ENCODE results near the gene PHC3. TPM values are rescaled to one million over a fixed set of nuclear protein-coding genes. Genes with fewer than 3 reads are reported as not detected.

The PHC3 gene
- polyA plus RNA-seq, 6 donors from 2014 or later = 17.8 to 113 (median 60.1) TPM

DNA sequence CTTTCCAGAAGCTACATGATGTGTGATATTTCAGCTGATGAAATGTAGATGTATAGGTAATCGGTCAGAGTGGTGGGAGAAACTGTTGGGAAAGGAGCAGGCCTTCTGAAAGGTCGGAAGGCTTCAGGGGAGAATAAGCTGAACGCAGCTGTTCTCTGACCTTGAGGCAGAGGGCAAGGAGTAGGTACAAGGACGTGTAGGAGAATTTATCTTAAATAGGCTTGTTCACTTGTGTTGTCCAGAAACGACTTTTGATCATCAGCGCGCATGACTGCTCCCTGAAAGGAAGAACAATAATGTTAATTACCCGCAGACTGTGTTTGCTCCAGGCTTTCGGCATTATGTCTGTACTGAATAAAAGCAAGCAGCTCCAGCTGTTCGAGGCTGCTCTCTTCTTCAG lies 104.2 kb downstream of the PHC3 start:
- Mint-ChIP-seq H3K27me3 (no peaks in the 10 kb centered on the region), H3K27ac (peak overlapping the region in 3 of 6 donors; percentile 14 to 50 (median 17)), H3K36me3 (peaks cover 0 to 9% of the 10 kb centered on the region in 2 donors), H3K9me3 (peaks cover 0 to 1% (median 0%) of the 10 kb centered on the region in 7 donors), H3K4me1 (peaks cover 10 to 24% (median 13%) of the 10 kb centered on the region in 3 donors), H3K4me3 (no peak overlapping the region)
- no peak for ATAC-seq (ENCODE audit: low read depth in 2 of 2)
- DNase-seq = no peak

DNA sequence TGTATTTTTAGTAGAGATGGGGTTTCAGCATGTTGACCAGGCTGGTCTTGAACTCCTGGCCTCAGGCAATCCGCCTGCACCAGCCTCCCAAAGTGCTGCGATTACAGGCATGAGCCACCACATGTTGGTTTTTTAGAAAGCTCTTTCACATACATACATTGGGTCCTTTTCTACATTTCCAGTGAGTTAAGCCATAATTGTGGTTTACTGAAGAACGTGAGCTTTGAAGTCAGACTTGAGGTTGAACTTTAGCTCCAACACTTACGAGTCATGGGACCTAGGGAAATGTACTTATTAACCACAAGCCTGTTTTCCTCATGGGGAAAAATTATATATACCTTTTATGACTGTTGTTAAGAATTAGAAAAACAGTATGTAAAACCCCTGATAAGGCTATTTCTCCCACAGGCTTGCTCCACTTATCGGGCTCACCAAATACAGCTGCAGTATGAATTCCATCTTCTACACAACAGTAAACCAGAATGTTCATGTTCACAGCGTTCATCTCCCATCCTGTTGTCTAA lies 104.8 kb downstream of the PHC3 start:
- Mint-ChIP-seq H3K27me3 (no peaks in the 10 kb centered on the region), H3K36me3 (peaks cover 0 to 6% of the 10 kb centered on the region in 2 donors), H3K4me1 (peaks cover 10 to 27% (median 13%) of the 10 kb centered on the region in 3 donors), H3K4me3 (no peak overlapping the region), H3K27ac (peak overlapping the region in 2 of 6 donors; percentile 28 to 50), H3K9me3 (peaks cover 0 to 4% (median 0%) of the 10 kb centered on the region in 7 donors)
- no peak for DNase-seq
- ATAC-seq (ENCODE audit: low read depth in 2 of 2) = no peak

DNA sequence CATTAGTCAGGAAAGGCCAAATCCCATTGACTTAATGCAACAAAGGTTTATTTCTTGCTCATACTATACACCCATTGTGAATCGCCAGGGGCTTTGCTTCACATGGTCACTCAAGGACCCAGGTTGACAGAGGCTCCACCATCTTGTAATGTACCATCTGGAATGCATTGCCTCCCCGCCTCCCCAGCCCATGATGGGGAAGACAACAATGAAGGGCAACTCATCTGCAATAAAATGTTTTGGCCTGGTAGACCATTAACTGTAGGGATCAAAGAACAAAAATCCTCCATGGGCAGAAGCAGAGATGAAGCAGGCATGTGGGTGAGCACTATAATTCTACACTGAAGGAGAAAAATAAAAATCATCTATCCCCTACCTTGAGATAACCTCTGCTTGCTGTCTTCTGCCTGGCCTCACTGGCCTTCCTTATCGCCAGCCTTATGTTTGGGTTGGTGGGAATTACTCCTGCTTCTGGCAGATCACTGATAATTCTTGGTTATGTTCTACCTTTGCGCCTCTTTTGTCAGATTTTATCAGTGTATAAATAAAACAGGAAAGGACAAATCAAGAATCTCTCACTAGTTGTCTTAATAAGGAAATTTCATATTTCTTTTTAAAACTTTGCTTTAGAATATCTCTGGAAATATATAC lies 106.0 kb downstream of the PHC3 start:
- Mint-ChIP-seq H3K36me3 (peaks cover 0 to 6% of the 10 kb centered on the region in 2 donors), H3K27me3 (no peaks in the 10 kb centered on the region), H3K4me1 (peaks cover 11 to 27% (median 13%) of the 10 kb centered on the region in 3 donors), H3K9me3 (peaks cover 0 to 10% (median 5%) of the 10 kb centered on the region in 7 donors), H3K4me3 (no peak overlapping the region), H3K27ac (peak overlapping the region in 1 of 6 donors; percentile 69)
- ATAC-seq (ENCODE audit: low read depth in 2 of 2) (no peak), DNase-seq (no peak)

DNA sequence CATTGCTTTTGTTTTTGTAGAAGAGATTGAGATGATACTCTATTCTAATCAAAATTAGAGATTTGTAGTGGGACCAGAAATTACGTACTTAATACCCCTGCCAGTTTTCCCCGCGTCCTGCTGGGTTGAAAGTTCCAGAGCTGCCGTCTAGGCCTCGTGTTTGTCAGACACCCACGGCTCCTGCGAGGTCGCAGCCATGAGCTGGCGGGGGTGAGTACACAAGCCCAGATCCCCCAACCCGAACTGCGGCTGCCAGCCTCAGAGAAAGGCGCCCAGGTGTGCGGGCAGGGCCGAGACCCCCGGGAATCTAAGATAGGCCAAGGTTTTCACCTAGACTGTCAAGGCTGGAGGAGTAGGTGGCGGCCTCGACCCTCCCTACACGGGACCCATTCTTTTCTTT lies 117.4 kb downstream of the PHC3 start:
- peaks cover 31 to 36% of the 10 kb centered on the region in 2 donors for H3K36me3 Mint-ChIP-seq
- peaks cover 4 to 29% (median 6%) of the 10 kb centered on the region in 3 donors for H3K4me1 Mint-ChIP-seq
- H3K27me3 Mint-ChIP-seq = no peaks in the 10 kb centered on the region
- peak overlapping the region in 2 of 6 donors; percentile 32 to 71 for H3K27ac Mint-ChIP-seq
- H3K4me3 Mint-ChIP-seq = peak overlapping the region in 1 of 8 donors; percentile 30
- H3K9me3 Mint-ChIP-seq = no peaks in the 10 kb centered on the region
- no peak for ATAC-seq (ENCODE audit: low read depth in 2 of 2)
- no peak for DNase-seq

DNA sequence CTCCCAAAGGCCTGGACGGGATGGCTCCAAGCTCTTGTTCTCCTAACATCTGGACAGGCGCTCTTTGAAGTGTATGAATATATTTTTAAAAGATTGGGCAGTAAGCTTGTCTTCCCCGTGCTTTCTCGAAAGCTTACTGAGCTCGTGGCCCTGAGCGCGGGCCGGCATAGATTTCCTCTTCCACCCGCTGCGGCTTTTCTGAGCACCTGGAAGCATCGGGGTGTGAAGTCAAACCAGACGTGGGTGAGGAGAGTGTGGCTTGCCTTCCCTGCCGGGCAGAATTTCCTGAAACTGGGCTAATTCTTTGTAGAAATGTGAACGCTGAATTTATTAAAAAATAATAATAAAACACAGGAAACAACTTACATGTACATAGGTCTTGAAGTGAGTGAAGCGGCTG lies 117.8 kb downstream of the PHC3 start:
- H3K36me3 Mint-ChIP-seq = peaks cover 31 to 32% of the 10 kb centered on the region in 2 donors
- H3K4me1 Mint-ChIP-seq = peaks cover 6 to 26% (median 7%) of the 10 kb centered on the region in 3 donors
- no peak overlapping the region for H3K27ac Mint-ChIP-seq
- peak overlapping the region in 3 of 8 donors; percentile 30 to 58 (median 50) for H3K4me3 Mint-ChIP-seq
- no peak for DNase-seq
- H3K9me3 Mint-ChIP-seq = no peaks in the 10 kb centered on the region
- no peak for ATAC-seq (ENCODE audit: low read depth in 2 of 2)
- H3K27me3 Mint-ChIP-seq = no peaks in the 10 kb centered on the region

DNA sequence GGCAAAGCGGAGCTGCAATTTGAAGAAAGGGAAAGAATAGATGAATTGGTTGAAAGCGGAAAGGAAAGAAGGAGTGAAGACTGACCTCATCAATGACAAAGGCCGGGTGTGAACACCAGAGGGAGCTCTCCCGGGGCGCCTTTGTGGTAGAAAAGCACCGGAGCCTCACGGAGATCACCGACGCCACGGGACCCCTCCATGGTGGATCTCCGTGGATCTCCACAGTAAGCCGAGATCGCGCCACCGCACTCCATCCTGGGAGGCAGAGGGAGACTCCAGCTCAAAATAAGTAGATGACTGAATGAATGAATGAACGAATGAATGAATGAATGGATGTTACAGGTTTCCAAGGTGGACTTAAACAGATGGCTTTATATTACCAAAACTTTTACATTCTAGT lies 118.8 kb downstream of the PHC3 start:
- ATAC-seq (ENCODE audit: low read depth in 2 of 2) (no peak), DNase-seq (no peak)
- no peaks in the 10 kb centered on the region for H3K9me3 Mint-ChIP-seq
- peak overlapping the region in 1 of 6 donors; percentile 32 for H3K27ac Mint-ChIP-seq
- H3K4me1 Mint-ChIP-seq = peaks cover 11 to 28% (median 14%) of the 10 kb centered on the region in 3 donors
- no peak overlapping the region for H3K4me3 Mint-ChIP-seq
- H3K36me3 Mint-ChIP-seq = peaks cover 23 to 26% of the 10 kb centered on the region in 2 donors
- no peaks in the 10 kb centered on the region for H3K27me3 Mint-ChIP-seq

DNA sequence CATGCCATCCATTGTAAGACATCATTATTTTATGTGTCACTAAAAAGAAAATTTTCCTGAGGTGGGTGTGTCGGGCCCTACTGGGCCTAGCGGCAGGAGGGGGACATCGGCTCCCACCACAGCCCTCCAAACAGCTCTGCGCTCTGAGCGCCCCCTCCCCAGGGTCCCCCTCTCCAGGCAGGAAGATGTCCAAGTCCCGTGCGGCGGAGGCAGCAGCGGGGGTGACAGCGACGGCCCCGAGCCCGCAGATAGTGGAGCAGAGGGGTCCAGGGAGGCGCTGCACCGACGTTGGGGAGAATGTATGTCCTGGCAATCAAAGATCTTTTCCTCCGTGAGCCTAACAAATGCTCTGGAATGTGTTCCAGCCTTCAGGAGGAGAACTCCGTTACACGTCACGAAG lies 119.5 kb downstream of the PHC3 start:
- no peak for DNase-seq
- H3K36me3 Mint-ChIP-seq = peaks cover 21 to 23% of the 10 kb centered on the region in 2 donors
- H3K4me1 Mint-ChIP-seq = peaks cover 16 to 29% (median 17%) of the 10 kb centered on the region in 3 donors
- no peak for ATAC-seq (ENCODE audit: low read depth in 2 of 2)
- H3K27ac Mint-ChIP-seq = peak overlapping the region in 2 of 6 donors; percentile 19 to 46
- H3K9me3 Mint-ChIP-seq = no peaks in the 10 kb centered on the region
- no peak overlapping the region for H3K4me3 Mint-ChIP-seq
- H3K27me3 Mint-ChIP-seq = no peaks in the 10 kb centered on the region

DNA sequence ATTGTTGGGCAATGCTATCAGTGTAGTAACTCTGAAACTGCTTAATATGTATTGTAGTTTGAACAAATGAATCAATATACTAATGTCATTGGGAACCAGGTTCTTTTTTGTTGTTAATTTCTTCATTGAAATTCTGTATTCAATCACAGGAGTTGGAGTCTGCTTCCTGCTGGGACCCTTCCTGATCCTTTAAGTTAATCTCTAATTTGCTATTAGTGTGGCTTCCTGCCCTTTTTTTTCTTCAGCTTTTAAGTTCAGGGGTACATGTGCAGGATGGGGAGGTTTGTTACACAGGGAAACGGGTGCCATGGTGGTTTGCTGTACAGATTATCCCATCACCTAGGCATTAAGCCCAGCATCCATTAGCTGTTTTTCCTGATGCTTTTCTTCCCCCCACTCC lies 122.1 kb downstream of the PHC3 start:
- Mint-ChIP-seq H3K4me1 (peaks cover 30 to 52% (median 34%) of the 10 kb centered on the region in 3 donors), H3K27me3 (no peaks in the 10 kb centered on the region), H3K27ac (peak overlapping the region in 1 of 6 donors; percentile 48), H3K9me3 (no peaks in the 10 kb centered on the region), H3K36me3 (peaks cover 15 to 17% of the 10 kb centered on the region in 2 donors), H3K4me3 (no peak overlapping the region)
- no peak for ATAC-seq (ENCODE audit: low read depth in 2 of 2)
- DNase-seq = no peak

DNA sequence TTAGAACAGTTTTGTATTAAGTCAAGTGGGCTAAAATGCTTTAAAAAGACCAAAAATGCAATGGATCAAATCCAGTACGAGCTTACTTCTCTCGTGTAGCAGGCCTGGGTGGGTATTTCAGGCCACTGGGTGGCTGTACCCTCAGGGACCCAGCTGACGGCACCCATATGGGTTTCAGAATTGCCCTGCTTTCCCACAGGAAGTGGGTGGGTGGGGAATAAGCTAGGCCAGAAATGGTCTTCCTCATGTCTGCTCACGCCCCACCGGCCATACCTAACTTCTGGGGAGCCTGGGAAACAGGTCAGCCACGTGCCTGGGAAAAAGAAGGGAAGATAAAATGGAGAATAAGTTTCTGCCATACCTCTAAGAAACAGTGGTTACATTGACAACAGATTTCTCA lies 123.4 kb downstream of the PHC3 start:
- Mint-ChIP-seq H3K4me1 (peaks cover 34 to 55% (median 35%) of the 10 kb centered on the region in 3 donors), H3K4me3 (peak overlapping the region in 5 of 8 donors; percentile 32 to 76 (median 60)), H3K36me3 (peaks cover 9 to 10% of the 10 kb centered on the region in 2 donors), H3K9me3 (no peaks in the 10 kb centered on the region), H3K27me3 (no peaks in the 10 kb centered on the region), H3K27ac (peak overlapping the region in 3 of 6 donors; percentile 7 to 88 (median 39))
- ATAC-seq (ENCODE audit: low read depth in 2 of 2) = peak; percentile 46 to 68
- DNase-seq = no peak

DNA sequence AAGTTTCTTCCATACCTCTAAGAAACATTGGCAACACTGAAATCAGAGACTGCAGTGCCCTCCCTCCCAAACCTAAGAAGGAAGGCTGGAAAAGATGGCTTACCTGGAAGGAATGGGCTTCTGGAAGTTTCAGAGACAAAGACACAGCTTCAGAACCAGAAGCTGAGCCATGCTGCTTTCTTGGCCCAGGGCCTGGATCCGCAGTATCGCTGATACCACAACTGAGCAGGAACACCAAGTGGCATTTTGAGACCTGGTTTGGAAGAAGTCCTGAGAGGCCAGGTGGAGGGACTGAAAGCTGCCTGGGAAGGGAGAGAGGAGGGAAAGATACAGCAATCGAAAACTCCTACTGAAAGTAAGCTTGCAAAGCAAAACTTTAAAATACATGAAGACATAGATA lies 124.0 kb downstream of the PHC3 start:
- H3K4me1 Mint-ChIP-seq = peaks cover 32 to 52% (median 35%) of the 10 kb centered on the region in 3 donors
- DNase-seq = no peak
- peak overlapping the region in 6 of 8 donors; percentile 7 to 76 (median 52) for H3K4me3 Mint-ChIP-seq
- no peaks in the 10 kb centered on the region for H3K9me3 Mint-ChIP-seq
- peak overlapping the region in 5 of 6 donors; percentile 2 to 88 (median 39) for H3K27ac Mint-ChIP-seq
- peaks cover 4 to 12% of the 10 kb centered on the region in 2 donors for H3K36me3 Mint-ChIP-seq
- no peaks in the 10 kb centered on the region for H3K27me3 Mint-ChIP-seq
- ATAC-seq (ENCODE audit: low read depth in 2 of 2) = no peak

DNA sequence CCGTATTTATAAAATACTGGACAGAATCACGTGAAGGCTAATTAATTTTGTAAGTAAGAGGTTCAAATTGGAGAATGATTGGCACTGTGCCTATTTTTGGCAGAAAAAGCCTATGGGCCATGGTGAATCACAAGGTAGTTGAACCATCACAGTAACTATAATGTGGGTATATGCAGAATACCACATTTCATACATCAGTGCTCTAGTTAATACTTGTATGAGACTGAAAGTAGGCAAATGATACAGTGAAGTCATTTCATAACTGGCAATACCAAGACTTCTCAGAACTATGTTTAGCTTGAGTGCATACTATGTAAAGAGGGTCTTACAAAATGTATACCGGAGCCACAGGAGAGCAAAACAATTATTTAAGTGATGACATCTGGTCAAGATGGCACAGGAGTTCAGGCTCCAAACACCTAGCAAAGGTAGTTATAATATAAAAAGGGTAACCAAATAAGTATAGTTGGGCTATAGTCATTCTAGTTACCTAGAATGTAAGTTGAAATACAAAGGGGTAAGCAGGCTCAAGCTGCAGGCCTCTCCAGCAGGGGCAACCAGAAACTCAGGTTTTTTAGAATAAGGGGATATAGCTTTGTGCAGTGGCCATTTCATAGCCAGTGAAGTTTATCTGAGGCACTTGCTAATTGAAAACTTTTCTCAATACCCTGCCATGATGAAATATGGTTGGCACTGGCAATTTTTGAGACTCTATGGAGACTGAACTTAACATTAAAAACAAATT lies 124.7 kb downstream of the PHC3 start:
- Mint-ChIP-seq H3K27ac (peak overlapping the region in 4 of 6 donors; percentile 11 to 76 (median 56)), H3K9me3 (peaks cover 0 to 2% (median 0%) of the 10 kb centered on the region in 7 donors), H3K4me3 (peak overlapping the region in 5 of 8 donors; percentile 6 to 60 (median 44)), H3K36me3 (peaks cover 0 to 8% of the 10 kb centered on the region in 2 donors), H3K4me1 (peaks cover 31 to 47% (median 35%) of the 10 kb centered on the region in 3 donors), H3K27me3 (no peaks in the 10 kb centered on the region)
- ATAC-seq (ENCODE audit: low read depth in 2 of 2) (peak; percentile 32 to 41), DNase-seq (no peak)

DNA sequence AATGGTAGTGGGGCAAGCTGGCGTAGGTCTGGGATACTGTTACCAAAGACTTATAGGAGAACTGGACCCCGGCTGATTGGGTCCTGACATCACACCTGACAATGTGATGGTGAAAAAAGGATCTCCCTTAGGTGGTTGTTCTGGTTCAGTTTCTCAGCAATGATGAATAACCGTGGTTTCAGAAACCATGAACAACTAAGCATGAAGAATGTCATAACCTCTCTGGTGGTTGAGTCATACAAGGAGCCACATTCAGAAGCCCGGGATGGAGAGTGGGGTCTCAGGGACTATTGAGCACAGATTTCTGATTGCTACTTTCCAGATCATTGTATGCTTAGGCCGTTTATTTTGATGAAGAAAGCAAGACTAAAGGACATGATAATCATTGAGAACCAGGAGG lies 126.3 kb downstream of the PHC3 start:
- Mint-ChIP-seq H3K27ac (peak overlapping the region in 2 of 6 donors; percentile 4 to 69), H3K27me3 (no peaks in the 10 kb centered on the region), H3K4me1 (peaks cover 37 to 54% (median 41%) of the 10 kb centered on the region in 3 donors), H3K4me3 (peak overlapping the region in 2 of 8 donors; percentile 15 to 47), H3K9me3 (peaks cover 0 to 2% (median 0%) of the 10 kb centered on the region in 7 donors), H3K36me3 (peaks cover 0 to 8% of the 10 kb centered on the region in 2 donors)
- peak in 1 of 2 donors; percentile 30 for ATAC-seq (ENCODE audit: low read depth in 2 of 2)
- no peak for DNase-seq

DNA sequence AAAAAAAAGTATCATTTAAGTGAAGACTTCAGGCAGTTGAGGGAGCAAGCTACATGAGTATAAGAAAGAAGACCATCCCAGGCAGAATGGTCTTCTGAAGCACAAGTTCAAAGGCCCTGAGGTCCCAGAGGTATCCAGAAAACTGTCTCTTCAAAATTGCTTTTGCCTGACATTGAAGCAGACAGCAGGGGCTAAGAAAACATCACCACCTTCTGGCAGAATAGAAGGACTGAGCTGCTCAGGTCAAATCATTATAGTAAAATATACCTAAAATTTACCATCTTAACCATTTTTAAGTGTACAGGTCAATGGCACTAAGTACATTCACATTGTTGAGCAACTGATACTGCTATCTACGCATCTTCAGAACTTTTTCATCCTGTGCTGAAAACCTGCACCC lies 127.3 kb downstream of the PHC3 start:
- peaks cover 0 to 2% (median 0%) of the 10 kb centered on the region in 7 donors for H3K9me3 Mint-ChIP-seq
- ATAC-seq (ENCODE audit: low read depth in 2 of 2) (peak; percentile 64 to 65), DNase-seq (peak; percentile 23)
- H3K4me1 Mint-ChIP-seq = peaks cover 43 to 57% (median 45%) of the 10 kb centered on the region in 3 donors
- H3K27me3 Mint-ChIP-seq = no peaks in the 10 kb centered on the region
- no peak overlapping the region for H3K4me3 Mint-ChIP-seq
- peaks cover 0 to 8% of the 10 kb centered on the region in 2 donors for H3K36me3 Mint-ChIP-seq
- H3K27ac Mint-ChIP-seq = no peak overlapping the region

Data from naive B cell (primary cell).